Right ventricle myocardium superior (tissue), 1 donor: ENCODE results near the gene FREM1. TPM values are rescaled to one million over a fixed set of nuclear protein-coding genes. Genes with fewer than 3 reads are reported as not detected.
A peak's percentile ranks its signal among the peaks of the same experiment; 100 is the strongest.
"Not testable (repeated sequence)": the region's sequence is repeated elsewhere in the genome, so short reads cannot be mapped to it uniquely, and the experiment has no call there.

Experiments used
- ATAC-seq: fragments of 200-7000 bp; cut with Tn5 transposase; one replicate; pipeline ENCODE4 v1.9.1; 2020; ENCODE audit warnings: mild to moderate bottlenecking; ENCODE audit not compliant: poor library complexity
- DNase-seq: peaks from one replicate; pipeline ENCODE4 v3.0.0-alpha.2; 2020
- intact Hi-C: fragments of 100-400 bp; cut with DNase I; formaldehyde crosslinking; loops from one replicate; pipeline ENCODE4 v1.11.2; 2022
- long read RNA-seq: library from polyadenylated mRNA; unstranded; transcript quantifications from one replicate; pipeline ENCODE4 v2.0.0, GENCODE V29; 2021
- total RNA-seq: library from RNA; stranded (reverse); fragmentation: NEBNext Ultra II Directional; extraction: Animal tissue kit (Norgen Biotek cat#: 25700); gene quantifications from one replicate; pipeline ENCODE4 v1.2.1, GENCODE V29; 2021
- donor health status: DM: no; HTN: yes; CAD: no; lungs with severe emphysema.

Gene FREM1
- 2.0 TPM for total RNA-seq
- long read RNA-seq: 0 reads

DNA sequence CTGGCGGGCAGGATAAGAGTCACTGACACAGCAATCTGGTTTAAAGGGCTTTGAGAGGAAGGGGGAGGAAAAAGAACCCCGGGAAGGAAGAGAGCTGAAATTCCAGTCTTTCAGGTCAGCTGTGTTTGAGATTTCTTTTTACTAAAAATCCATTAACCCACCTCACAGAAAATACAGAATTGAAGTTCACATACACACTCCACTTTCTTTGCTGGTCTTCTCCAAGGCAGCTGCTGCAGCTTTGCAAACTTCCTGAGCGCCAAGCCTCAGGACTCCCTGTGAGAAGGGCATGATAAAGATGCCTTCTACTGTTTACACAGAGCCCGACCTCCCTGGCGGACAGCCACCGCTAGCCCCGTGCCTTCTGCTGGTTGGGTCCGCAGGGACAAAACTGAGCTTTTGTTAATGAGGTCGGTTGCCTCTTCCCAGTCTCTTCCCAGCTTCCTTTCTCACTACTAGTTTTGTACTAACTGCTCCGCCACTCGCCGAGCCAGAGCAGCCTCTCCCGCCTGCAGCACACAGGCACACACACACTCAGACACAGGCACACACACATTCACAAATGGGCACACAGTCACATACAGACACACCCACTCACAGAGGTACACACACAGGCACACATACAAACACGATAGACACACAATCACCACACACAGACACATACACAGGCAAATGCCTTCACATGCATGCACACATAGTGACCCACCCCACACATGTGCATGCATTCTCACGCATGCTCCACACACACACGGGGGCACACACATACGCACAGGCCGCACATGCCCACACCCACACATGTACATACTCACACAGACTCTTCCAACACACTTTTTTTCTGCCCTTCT lies at the start of gene FREM1:
Gene FREM1, minus strand, starts transcription at position 468 of the 845 bp plus-strand sequence. CDS start 41,451 bp downstream, outside the sequence.
- ATAC-seq (peak; percentile 52), DNase-seq (peak; percentile 71)
- intact Hi-C loops: no loop called here

- intact Hi-C loops: no loop called here
- no peak for ATAC-seq
- no peak for DNase-seq
Observed at GRCh38 chr9:14958989-14959388, 48.8 kb upstream of the FREM1 start.

GRCh38 chr9:14957109-14957508 lies 46.9 kb upstream of the FREM1 start:
- DNase-seq (peak; percentile 53), ATAC-seq (peak; percentile 91)
- intact Hi-C loops: no loop called here

DNA sequence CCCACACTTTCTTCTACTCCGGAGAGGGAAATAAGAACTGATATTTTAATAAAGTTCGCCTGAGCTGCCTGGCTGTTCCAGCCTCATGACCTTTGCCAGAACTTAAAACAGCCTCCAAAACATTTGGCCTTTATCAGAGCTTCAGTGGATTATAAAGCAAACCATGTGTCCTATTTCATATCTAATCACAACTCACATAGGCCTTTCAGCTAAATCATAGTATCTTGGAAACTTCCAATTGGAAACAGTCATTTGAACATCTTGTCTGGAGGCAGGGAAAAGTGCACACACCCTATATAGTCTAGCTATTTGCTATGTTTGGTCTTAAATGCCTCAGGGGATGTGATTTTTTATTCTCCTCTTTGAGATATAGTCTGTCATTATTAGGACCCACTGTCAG lies 46.0 kb upstream of the FREM1 start:
- intact Hi-C loops: no loop called here
- ATAC-seq: peak; percentile 79
- DNase-seq: no peak

- DNase-seq: no peak
- ATAC-seq: no peak
- intact Hi-C loops: no loop called here
Observed at GRCh38 chr9:14945351-14945750, 35.1 kb upstream of the FREM1 start.

DNA sequence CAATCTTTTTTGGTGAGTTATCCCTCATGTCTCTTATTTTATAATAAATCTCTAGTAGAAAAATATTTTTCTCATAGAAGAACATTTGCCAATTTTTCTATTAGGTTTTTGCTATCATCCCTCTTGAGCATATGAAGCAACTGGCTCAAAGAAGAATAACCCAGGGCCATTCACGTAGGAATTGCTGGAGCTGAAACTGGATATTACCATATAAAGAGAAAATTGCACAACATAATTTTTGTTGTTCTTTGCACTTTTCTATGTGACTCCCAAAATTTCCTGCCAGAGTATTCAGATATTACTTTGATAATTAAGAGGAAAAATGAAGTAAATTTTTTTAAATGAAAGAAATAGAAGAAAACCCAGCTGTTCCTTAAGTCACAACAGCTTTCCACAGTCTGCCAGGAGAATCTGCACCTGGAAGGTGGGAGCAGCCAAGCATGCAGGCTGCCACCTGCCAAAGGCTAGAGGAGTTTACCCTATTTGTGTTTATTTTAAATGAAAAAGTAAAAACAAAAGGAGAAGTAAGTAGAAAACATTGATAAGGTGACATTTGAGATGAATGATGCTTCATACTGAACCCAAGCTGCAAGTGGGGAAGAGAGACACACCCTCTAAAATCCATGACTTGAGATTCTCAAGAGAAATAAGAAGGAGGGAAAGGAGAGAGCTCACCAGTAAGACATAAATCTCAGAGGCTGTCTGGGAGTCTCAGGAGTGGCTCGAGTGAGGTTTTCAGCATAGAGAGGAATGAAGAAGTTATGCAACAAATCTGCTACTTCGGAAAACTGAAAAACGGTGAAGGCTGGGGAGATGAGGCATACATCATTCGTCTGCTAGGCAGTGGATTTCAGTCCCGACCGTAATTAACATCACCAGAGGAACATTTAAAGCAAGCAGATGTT lies 31.5 kb upstream of the FREM1 start:
- DNase-seq (no peak), ATAC-seq (peak; percentile 85)
- intact Hi-C loops: no loop called here

DNA sequence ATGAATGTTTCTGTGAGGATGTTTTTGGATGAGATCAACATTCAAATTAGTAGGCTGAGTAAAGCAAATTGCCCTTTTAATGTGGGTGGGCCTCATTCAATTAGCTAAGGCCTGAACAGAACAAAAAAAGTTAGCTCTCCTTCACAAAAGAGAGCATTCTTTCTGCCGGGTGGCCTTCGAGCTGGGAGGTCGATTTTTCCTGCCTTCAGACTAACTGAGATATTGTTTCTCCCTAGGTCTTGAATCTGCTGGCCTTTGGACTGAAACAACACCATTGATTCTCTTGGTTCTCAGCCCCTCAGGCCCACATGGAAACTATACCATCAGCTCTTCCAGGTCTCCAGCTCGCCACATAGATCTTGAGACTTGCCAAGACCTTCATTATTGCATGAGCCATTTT lies 29.1 kb upstream of the FREM1 start:
- intact Hi-C loops: no loop called here
- no peak for ATAC-seq
- no peak for DNase-seq

GRCh38 chr9:14937216-14937615 lies 27.0 kb upstream of the FREM1 start:
- ATAC-seq (no peak), DNase-seq (no peak)
- intact Hi-C loops: no loop called here

GRCh38 chr9:14936491-14936890 lies 26.3 kb upstream of the FREM1 start:
- intact Hi-C loops: no loop called here
- ATAC-seq: no peak
- DNase-seq: no peak

GRCh38 chr9:14935964-14936363 lies 25.7 kb upstream of the FREM1 start:
- DNase-seq (no peak), ATAC-seq (no peak)

DNA sequence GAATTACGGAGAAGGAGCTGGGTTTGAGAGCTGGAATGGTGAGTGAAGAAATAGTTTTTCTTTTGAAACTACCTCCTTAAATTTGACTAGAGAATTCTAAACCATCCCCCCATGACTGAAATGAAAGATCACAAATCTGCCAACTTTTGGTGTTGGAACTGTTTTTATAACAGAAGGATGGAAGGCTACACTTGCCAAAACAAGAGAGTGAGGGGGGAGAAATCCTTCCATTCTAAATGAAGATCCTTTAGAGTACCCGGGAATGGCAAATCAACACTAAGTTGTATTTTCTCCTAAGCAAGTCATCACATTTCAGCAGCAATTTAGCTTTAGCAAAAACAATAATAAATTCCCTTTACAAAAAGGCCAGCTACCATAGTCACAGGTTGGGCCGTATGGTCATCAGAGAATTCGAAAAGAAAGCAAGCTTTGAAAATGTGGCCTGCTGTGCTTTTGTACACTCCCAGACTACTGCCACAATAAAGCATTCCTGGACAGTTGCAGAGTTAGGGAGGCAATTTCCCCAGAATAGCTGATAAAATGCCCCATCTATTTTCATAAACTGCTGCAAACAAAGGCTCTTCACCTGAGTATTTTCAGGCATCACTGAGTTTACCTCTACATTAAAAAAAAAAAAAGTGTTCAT lies 25.0 kb upstream of the FREM1 start:
- no peak for DNase-seq
- intact Hi-C loops: no loop called here
- ATAC-seq: peak; percentile 68

More at GRCh38 chr9:14935964-14936363, 25.7 kb upstream of the FREM1 start:
- intact Hi-C loops: no loop called here

DNA sequence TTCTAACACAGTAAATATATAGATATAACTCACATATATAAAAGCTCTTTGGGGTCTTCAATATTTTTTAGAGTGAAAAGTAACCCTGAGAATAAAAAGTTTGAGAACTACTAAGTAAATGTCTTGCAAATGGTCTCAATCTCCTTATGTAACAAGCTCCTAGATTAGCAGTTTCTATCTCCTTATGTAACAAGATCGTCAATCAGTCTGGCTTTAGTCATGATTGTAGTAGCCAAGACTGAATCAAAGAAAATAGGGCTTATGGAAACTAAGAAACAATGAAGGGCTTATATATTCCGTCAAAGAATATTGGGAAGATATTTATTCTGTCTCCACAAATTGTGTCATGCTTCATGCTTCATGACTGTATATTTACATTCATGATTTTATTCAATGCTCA lies 22.4 kb upstream of the FREM1 start:
- no peak for DNase-seq
- no peak for ATAC-seq
- intact Hi-C loops: no loop called here

DNA sequence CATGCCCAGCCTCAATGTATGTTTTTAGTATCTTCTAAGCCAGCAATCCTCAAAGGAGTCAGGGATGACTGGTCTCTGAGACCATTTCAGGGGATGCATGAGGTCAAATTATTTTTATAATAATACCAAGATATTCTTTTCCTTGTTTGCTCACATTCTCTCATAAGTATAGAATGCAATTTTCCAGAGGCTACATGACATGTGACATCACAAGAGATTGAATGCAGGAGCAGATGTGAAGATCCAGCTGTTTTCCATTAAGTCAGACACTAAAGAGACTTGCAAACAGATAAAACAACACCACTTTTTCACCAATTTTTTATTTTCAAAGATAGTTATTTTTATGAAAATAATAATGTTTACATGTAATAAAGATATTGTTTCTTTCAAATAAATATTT lies 22.0 kb upstream of the FREM1 start:
- no peak for ATAC-seq
- intact Hi-C loops: no loop called here
- no peak for DNase-seq

GRCh38 chr9:14926941-14927624 lies 16.9 kb upstream of the FREM1 start:
- no peak for DNase-seq
- intact Hi-C loops: no loop called here
- no peak for ATAC-seq

GRCh38 chr9:14924230-14925219 lies 14.3 kb upstream of the FREM1 start:
- ATAC-seq (peak; percentile 70), DNase-seq (no peak)
- intact Hi-C loops: no loop called here

DNA sequence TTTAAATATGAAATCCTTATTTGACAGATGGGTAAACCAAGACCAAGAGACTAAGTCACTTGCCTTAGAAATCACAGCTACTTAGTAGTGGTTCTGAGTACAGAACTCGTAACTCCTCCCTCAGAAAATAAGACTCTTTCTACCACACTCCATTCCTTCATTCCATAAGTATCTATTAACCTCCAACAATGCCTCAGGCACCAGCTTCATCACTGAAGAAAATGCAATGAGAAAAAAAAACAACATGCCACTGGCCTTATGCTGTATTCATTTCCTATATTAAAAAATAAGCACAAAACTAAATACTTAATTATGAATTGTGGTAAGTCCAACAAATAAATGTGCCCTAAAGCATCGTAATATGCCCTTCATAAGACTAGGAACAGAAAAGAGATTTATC lies 13.5 kb upstream of the FREM1 start:
- intact Hi-C loops: no loop called here
- DNase-seq: no peak
- ATAC-seq: no peak

- intact Hi-C loops, DNase-seq, ATAC-seq: not testable (repeated sequence)
Observed at GRCh38 chr9:14920805-14921204, 10.6 kb upstream of the FREM1 start.

DNA sequence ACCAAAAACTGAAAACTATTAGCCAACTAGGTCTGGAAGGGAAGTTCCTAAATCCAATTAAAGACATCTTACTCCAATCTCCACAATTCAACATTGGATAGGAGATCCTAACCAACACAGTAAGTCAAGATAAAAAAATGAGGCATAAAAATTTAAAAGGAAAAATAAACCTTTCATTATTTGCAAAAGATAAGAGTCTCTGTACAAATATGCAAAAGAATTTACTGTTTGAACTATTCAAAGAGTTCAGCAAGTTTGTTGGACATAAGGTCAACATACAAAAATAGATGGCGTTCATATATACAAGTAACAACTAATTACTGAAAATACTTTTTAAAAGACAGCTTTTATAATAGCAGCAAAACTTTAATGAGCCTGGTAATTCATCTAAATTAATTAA lies 3.1 kb upstream of the FREM1 start:
- ATAC-seq: no peak
- DNase-seq: no peak
- intact Hi-C loops: no loop called here
